HG03097 (cell line): ENCODE measurements around the gene GJA5.

ENCODE experiments used
- ATAC-seq: cut with Tn5 transposase; IDR thresholded peaks from one replicate; pipeline ENCODE4 v1.9.1; 2021; ENCODE audit not compliant: unreplicated experiment, low FRiP score

GJA5 gene

GRCh38 chr1:147768101-147768500 lies 7.7 kb upstream of the GJA5 start:
- no peak for ATAC-seq

GRCh38 chr1:147762233-147763024 lies 2.0 kb upstream of the GJA5 start:
- no peak for ATAC-seq

GRCh38 chr1:147758379-147759100 lies 1.9 kb downstream of the GJA5 start:
- ATAC-seq: no peak

GRCh38 chr1:147757015-147757990 lies 3.1 kb downstream of the GJA5 start:
- no peak for ATAC-seq

- no peak for ATAC-seq
These were observed 4.1 kb downstream of the GJA5 start for GRCh38 chr1:147756341-147756740.

GRCh38 chr1:147754661-147755060 lies 5.7 kb downstream of the GJA5 start:
- ATAC-seq: no peak

GRCh38 chr1:147753081-147753480 lies 7.3 kb downstream of the GJA5 start:
- ATAC-seq: no peak

- no peak for ATAC-seq
These were observed 7.9 kb downstream of the GJA5 start for GRCh38 chr1:147752511-147752910.

GRCh38 chr1:147751346-147751745 lies 9.1 kb downstream of the GJA5 start:
- no peak for ATAC-seq

GRCh38 chr1:147750618-147751217 lies 9.7 kb downstream of the GJA5 start:
- no peak for ATAC-seq

GRCh38 chr1:147749792-147750191 lies 10.6 kb downstream of the GJA5 start:
- no peak for ATAC-seq

- ATAC-seq: no peak
These were observed 11.6 kb downstream of the GJA5 start for GRCh38 chr1:147748676-147749350.

- no peak for ATAC-seq
These were observed 12.4 kb downstream of the GJA5 start for GRCh38 chr1:147747966-147748365.

- no peak for ATAC-seq
These were observed 15.1 kb downstream of the GJA5 start for GRCh38 chr1:147745271-147745670.

- no peak for ATAC-seq
These were observed 19.3 kb downstream of the GJA5 start for GRCh38 chr1:147741065-147741464.

GRCh38 chr1:147740391-147740790 lies 20.0 kb downstream of the GJA5 start:
- ATAC-seq: no peak

- no peak for ATAC-seq
These were observed 21.5 kb downstream of the GJA5 start for GRCh38 chr1:147738739-147739476.

- no peak for ATAC-seq
These were observed 22.3 kb downstream of the GJA5 start for GRCh38 chr1:147738129-147738528.

GRCh38 chr1:147736883-147737282 lies 23.5 kb downstream of the GJA5 start:
- no peak for ATAC-seq
